ENCODE results near the gene RASA4.
"Not testable (repeated sequence)": the region's sequence is repeated elsewhere in the genome, so short reads cannot be mapped to it uniquely, and the experiment has no call there.

- TF ChIP-seq CTCF (conservative IDR thresholded peaks at IDR 0.05 in 1 of 2, IDR thresholded peaks at IDR 0.05 in 1 of 2; ENCODE audit: extremely low read depth in 1 of 2, insufficient read depth in 1 of 2, low read depth in 1 of 2, low read length in 2 of 2); EZH2 (IDR thresholded peaks at IDR 0.05; ENCODE audit: borderline replicate concordance, low read length): not testable (repeated sequence)
Measured at GRCh38 chr7:102542771-102543170, 73.8 kb downstream of the RASA4 start.
